NCI-H1417 treated with DMSO at 0.1 percent for 48 hours (cell line): ENCODE results near the gene VSNL1.
"Not testable (repeated sequence)": the region's sequence is repeated elsewhere in the genome, so short reads cannot be mapped to it uniquely, and the experiment has no call there.

Experiments
- DNase-seq: peaks from one replicate; lab custom pipeline; 2025; lab: John Stamatoyannopoulos, UW

Gene VSNL1

DNA sequence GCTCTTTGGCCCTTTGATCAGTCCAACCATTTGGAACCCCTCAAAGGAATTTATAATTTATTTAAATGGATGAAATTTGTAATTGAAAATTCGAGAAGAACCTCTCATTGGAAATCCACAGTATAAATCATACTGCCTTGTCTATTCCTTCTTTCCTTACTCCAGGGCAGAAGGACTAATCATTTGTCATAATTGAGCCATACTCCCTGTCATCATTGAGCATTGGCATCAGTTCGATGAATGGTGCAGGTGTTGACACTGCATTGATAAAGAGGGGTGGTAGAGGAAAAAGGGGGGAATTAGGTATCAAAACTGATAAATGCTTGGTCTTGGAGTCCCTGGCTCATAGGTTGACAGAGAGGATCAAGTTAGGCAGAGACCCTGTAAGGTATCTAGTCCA lies 2.0 kb downstream of the VSNL1 start:
- no peak for DNase-seq

DNA sequence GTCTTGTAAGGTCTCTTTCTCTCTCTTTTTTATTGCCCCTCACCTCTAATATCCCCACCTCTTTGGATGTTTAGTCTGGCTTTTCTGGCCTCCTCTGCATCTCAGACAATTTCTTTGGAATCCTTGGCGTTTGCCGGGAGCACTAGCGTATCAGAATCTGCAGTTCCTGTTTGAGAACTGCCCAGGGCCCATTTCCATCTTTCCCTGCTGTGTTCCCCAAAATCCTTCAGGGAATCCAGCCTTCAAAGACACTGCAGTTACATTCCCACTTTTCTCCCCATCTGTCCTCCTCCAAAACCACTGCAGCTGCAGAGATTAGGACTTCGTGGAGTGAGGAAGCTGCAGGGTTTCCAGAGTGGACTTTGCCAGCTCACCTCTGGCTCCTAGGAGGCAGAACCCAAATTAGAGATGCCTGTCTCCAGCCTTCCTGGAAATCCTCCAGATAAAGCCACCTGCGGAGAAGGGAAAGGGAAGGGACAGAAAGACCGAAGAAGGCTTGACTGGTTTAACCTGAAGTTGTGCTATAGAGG lies 2.7 kb downstream of the VSNL1 start:
- no peak for DNase-seq

GRCh38 chr2:17543848-17544247 lies 3.4 kb downstream of the VSNL1 start:
- no peak for DNase-seq

DNA sequence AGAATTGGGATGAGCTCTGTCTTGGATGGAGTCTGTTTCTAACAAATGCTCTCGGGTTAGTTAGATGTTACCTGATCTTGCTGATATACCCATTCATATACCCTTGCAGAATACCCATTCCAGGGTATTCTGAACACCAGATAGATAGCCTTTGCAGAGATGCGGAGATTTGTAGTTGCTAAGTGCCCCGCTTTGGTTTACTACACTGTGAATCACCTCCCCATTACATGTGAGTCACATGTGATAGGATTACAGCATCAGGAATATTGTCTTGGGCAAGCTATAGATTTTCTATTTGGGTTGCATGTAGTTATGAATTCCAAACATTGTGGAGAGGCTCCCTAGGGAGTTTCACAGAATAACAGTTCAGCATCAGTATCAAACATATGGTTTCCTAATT lies 3.8 kb downstream of the VSNL1 start:
- DNase-seq = no peak

DNA sequence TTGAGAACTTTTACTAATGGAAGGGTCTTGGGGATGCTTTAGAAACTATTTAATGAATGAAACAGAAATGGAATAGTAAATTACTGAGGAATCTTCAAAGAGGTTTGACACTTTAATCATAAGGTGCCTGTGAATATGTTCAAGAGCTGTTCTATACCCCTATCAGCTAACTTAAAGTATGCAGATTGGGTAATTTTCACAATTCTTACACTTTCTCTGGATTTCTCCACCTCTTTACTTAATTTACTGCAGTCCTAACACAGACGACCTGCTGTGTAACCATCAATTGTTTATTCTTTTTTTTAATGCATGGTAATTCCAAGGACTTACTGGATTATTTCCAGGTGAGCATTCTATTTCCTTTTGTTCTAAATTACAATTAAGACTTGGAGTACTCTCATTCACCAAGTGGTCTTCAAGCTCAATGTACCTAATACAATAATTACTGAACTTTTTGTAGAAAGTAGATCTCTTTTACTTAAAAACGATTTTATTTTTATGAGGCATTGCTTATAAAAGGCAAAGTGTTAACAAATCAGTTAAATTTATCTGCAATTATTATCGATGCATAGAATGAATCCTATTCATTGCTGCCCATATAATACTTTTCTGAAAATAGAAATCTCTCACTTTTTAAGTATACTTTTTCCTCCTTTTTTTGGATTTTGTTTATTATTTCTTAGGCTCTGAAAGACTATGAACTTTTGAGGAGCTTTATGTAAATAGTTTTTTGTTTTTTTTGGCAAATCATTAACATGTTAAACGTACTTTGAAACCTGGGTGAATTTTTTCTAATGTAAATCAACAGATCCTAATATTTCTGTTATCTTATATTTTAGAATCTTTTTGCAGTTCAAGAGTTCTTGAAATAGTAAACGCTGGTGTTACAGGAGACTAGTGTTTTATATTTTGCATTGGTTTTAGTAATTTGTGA lies 5.5 kb downstream of the VSNL1 start:
- no peak for DNase-seq

- no peak for DNase-seq
Measured at GRCh38 chr2:17547237-17547636, 6.7 kb downstream of the VSNL1 start.

GRCh38 chr2:17547737-17548136 lies 7.2 kb downstream of the VSNL1 start:
- no peak for DNase-seq

DNA sequence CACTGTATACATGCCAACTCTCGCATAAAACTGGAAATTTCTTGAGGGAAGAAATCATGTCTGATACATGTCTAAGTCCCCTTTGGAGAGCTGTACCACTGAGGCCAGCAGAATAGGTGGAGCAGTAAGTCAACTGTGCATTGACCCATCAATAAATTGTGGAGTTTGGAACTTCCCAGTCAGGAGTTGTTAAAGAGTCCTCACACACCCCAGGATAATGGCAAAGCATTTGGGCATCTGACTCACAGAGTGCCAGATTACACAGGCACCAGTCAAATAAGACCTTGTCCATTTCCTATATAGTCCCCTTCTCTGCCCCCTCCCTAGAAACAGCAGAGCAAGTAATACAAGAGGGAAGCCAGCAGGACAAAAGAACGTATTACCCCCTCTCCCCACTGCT lies 10.4 kb downstream of the VSNL1 start:
- no peak for DNase-seq

GRCh38 chr2:17555150-17555549 lies 14.7 kb downstream of the VSNL1 start:
- DNase-seq = no peak

- no peak for DNase-seq
Measured at GRCh38 chr2:17557596-17557995, 17.1 kb downstream of the VSNL1 start.

DNA sequence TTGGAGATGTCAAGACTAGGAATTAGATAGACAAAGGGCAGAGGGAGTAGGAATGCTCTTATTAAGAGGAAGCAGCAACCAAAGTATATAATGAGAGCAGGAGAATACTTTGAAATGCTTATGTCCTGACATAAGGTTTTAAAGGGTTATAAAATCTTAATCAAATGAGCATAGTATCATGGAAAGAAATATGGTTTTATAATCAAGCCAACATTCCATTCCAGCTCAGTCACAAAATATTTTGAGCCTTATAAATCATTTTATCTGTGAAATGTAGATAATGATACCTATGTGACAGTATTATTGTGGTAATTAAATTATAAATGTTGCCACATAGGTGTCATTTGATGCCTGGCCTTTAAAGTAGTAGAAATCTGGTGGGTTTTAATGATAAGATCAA lies 17.6 kb downstream of the VSNL1 start:
- DNase-seq = no peak

GRCh38 chr2:17558878-17559277 lies 18.4 kb downstream of the VSNL1 start:
- no peak for DNase-seq

DNA sequence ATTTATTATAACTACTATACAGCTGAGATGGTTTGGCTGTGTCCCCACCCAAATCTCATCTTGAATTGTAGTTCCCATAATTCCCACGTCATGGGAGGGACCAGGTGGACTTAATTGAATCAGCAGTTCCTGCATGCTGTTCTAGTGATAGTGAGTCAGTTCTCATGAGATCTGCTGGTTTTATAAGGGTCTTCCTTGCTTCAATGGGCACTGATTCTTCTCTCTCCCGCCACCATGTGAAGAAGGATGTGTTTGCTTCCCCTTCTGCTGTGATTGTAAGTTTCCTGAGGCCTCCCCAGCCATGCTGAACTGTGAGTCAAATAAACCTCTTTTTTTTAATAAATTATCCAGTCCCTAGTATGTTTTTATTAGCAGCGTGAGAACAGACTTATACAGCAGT lies 25.2 kb downstream of the VSNL1 start:
- DNase-seq = not testable (repeated sequence)

DNA sequence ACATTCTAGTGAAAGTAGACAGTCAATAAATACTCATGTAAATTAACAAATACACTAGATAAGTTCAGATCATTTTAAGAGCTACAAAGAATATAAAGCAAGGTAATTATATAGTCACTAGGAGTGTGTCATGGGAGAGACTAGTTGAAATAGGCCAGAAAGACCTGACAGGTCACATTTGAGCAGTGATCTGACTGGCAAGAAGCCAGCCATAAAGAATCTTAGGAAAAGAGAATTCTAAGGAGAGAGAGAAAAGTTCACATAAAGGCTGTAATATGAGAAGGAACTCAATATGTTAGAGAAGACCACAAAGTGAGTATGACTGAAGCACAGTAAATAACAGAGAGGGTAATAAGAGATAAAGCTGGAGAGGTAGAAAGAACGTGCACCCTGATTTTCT lies 31.2 kb downstream of the VSNL1 start:
- DNase-seq = no peak

- DNase-seq = no peak
Measured at GRCh38 chr2:17573085-17573803, 32.7 kb downstream of the VSNL1 start.

- DNase-seq = no peak
Measured at GRCh38 chr2:17573804-17574175, 33.3 kb downstream of the VSNL1 start.

GRCh38 chr2:17574406-17575073 lies 34.0 kb downstream of the VSNL1 start:
- no peak for DNase-seq

GRCh38 chr2:17576802-17577201 lies 36.3 kb downstream of the VSNL1 start:
- DNase-seq = no peak

- no peak for DNase-seq
Measured at GRCh38 chr2:17578466-17578928, 38.0 kb downstream of the VSNL1 start.

- no peak for DNase-seq
Measured at GRCh38 chr2:17579605-17580318, 39.3 kb downstream of the VSNL1 start.

DNA sequence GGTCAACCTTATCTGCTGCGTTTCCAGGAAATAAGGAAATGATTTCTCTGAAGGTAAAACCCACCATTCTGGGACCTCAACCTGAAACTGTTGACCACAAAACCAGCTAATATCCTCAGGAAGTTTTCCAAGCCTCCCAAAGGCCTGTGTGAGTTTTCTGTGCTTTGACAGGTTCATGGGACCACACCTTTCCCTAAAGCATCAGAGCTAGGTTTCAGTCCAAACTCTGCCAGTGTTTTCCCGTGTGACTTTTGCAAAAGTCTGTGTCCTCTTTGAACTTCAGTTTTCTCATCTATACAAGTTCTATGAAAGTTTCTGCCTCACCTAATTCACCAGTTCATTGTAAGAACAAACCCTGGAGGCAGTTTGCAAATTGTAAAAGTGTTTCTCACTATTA lies 39.8 kb downstream of the VSNL1 start:
- no peak for DNase-seq

- no peak for DNase-seq
Measured at GRCh38 chr2:17581831-17582230, 41.3 kb downstream of the VSNL1 start.
